Measurements from ENCODE around the gene CTLA4.

CTLA4 gene

DNA sequence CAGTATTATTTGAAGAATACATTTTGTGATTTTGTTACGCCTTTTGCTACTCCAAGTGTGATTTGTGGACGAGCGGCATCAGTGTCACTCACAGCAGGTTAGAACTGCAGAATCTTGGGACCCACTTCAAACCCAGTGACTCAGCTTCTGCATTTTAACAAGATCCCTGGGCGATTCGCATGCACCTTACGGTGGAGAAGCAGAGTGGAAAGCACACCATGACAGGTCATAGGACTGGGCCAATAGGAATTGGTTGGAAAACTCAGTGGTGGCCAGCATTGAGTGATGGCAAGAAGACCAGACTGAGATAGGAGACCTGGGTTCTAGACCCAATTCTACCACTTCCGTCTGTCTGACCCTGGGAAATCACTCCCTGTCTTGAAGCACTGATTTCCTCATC is 26.3 kb downstream of the CTLA4 start:
- no peak for DNase-seq

DNA sequence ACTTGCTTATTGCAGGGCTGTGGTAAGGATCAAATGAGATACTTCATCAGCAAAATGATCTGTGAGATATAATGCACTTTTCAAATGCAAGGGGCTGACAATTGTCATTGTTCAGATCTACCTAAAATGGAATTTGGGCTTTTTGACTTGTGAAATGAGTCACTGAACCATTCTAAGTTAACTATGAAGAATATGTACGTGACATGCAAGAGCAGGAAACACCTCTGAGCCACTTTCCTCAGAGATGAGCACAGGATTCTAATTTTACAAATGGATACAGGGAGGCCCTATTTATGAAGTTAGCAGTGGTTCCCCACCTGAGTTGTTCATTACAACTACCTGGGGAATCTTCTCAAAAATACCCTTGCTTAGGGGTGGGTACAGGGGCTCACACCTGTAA is 26.7 kb downstream of the CTLA4 start:
- DNase-seq, result no peak

DNA sequence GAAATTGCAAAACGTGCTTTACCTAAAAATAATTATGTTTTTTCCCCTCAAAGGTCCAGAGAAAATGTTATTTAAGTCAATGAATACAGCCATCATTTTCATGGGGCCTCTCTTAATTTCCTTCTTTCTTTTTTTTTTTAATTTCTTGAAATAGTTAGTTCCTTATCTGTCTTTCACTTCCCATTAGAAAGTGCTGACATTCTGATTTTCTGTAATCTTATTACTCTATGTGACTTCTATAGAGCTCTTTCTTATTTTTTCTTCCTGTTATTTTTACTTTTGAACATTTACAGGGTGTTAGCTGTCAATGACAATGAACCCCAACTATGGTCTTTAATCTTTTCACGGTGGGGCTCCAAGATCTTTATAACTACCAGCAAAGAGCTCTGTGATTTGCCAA is 30.0 kb downstream of the CTLA4 start:
- DNase-seq, result no peak

DNA sequence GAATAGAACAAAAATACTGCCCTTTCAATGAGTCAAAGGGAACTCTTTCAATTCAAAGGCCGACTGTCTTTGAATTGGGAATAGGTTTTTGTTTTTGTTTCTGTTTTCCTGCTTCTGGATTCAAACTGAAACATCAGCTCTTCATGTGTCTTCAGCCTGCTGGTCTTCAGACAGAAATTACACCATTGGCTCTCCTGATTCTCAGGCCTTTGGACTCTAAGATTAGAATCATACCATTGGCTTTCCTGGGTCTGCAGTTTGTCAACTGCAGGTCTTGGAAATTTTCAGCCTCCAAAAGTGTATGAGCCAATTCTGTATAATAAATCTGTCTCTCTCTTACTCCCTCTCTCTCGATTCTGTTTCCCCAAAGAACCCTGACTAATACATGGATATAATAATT is 31.1 kb downstream of the CTLA4 start:
- DNase-seq, result no peak

DNA sequence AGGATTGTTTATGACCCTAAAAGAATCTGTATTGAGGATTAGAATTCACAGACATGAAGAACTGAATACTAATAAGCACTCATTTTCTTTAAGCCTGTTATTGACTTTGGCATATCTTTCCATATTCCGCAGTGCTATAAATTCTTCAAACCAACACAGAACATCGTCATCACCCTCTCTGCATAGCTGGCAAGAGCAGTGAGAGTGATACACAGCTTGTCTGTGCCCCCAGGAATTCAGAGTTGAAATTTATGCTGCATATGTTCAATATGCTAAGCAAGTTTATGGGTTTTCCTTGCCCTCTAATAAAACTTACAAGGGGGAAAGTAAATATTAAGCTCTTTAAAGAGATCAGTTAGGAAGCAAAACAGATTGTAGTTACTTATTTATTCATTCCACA is 32.7 kb downstream of the CTLA4 start:
- DNase-seq, result no peak

DNA sequence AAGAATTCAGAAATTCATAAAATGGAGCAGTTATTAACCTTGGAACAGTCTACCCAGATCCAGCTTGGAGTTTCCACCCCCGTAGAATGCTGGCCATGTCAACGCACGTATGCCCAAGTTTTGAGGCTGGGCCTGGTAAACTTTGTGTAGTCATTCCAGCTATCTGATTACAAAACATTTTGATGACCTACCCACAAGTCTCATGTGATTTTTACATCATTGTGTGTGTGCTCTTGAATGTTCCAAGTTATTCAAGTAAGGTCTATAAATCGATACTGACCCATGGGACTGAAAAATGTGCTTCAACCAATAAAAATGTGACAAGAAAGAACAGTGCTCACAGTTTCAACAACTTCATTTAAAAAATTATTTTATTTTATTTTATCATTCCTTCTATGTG is 36.5 kb downstream of the CTLA4 start:
- DNase-seq, result no peak

DNA sequence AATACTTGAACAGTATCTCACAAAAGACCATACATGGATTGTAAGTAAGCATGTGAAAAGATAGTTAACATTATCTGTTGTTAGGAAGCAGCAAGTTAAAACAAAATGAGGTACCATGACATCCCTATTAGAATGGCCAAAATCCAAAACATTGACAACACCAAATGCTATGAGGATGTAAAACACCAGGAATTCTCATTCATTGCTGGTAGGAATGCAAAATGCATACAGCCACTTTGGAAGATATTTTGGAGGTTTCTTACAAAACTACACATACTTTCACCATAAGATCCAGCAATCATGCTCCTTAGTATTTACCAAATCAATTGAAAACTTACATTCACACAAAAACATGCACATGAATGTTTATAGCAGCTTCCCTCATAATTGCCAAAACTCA is 38.1 kb downstream of the CTLA4 start:
- no peak for DNase-seq

DNA sequence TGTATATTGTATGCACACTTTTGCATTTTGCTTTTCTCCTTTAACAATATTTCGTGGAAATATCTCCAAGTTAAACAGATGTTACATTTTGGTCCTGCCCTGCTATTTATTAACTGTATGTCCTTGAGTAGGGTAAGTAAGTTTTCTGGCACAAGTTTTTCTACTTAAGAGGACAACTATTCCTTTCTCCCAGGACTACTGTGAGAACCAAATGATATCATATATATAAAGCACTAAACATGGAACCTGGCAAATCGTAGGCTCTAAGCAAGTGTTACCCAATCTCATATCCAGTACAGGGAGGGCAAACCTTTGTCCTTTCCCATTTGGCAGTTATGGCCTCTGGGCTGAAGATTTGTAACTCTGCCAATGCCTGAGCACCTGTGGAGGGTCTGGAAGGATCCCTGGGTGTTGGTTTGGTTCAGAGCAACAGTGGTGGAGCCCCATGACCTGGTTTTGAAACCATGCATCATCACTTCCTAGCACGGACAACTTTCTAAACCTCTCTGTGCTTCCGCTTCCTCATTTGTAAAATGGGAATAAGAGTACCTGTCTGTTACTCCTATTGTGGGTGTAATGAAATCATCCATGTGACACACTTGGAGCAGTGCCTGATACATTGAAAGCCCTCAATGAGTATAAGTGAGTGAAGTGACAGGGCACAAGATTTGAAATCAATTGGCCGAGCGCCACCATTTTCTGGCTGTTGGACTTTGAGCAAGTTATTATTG is 40.7 kb downstream of the CTLA4 start:
- no peak for DNase-seq

DNA sequence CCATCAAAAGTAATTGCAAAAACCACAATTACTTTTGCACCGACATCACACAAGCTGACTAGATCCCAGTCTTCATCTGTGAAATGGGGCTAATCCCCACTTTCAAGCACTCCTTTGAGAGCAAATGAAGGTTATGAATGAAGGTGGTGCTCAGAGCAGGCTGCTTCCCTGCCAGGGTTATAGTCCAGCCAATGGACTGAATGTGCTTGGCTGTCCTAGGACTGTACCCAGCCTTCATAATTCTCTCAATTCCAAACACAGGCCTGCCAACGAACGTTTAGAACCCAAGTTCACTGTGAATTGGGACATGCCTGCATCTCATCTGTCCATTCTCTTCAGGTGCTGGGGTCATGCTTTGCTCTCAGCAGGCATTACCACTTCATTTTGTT is 41.2 kb downstream of the CTLA4 start:
- no peak for DNase-seq

DNA sequence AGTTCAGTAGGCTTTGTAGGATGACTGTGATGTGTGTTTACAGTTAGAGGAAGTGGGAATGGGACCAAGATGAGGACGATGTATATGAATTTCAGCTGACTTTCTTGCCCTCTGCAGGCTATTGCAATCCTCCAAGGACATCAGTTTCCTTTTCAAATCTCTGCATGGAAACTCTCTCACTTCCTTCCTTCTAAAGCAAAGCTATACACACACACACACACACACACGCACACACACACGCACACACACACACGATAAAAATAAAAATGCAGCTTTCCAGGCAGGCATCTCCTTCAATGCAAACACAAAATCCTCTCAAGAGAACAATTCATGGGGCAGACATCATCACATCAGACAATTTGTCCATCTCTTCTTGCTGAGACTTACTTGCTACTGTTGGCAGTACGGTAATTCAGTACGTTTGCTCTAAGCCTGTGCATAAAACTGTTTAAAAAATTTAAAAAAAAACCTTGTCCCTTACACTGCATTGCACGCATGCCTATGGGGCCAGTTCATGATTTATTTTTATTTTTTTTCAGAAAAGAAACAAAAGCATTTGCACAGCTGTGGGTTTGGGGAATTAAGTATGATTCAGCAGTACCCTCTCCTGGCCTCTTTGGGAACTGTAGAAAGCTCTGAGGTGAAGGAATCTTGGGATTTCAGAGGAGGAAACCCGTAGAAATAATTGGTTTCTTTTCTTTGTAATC is 41.8 kb downstream of the CTLA4 start:
- no peak for DNase-seq

DNA sequence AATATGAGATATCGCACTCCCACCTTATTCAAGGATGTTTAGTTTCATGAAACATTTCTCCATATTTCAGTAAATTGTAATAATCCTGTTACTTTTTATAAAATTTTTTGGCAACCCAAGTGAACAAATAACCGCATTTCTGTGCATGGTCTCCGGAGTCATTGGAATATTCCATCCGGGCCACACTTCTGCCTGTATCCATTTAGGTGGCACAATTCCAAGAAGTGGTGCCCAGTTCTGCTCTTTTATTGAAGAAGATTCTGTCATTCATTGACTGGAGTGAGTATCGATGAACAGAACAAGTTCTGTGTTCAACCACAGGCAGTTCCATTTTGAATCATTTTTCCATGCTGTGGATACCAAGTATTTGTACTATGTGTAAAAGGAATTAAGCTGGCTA is 42.4 kb downstream of the CTLA4 start:
- DNase-seq, result no peak

DNA sequence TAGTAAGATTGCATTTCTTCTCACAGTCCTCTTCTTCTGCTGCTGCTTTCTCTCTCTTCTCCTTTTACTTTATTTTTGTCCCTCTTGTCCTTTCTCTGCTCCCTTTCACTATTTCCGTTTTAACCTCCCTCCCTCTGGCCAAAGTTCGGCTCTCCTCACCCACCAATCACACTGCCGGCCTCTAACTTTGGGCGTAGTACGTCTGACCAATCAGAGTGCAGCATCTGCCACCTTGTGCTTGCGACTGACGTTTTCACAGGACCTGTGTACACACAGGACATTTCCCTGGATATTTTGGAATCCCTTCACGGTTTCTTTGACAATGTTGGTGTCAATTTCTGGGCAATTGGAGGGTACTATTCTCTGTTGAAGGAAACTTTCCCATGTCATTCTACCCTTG is 46.4 kb downstream of the CTLA4 start:
- no peak for DNase-seq

DNA sequence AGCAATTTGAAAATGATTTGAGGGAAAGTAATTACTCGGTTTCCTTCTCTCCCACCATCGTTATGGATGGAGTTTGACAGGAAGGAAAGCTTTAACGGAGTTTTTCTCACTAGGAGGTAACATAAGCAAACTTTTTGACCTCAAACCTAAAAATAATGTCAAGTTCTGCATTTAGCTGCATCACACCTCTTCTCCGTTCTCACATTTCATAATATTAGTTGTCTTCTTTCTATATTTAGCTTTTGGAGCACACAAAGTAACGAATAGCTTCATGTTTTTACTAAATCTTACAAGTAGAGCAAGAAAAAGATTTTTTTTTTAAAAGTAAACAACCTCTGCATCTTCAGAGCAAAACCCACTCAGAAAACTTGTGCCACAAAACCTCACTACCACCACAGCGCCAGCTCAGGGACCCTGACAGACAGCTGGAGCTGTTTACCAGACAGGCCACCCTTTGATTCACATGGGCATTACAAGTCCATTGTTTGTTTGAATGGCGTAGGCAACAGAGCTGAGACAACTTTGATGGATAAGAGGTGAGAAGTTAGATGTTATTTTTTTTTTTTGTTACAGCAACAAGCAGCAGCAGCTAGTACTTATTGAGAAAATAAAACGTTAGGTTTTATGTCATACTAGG is 47.1 kb downstream of the CTLA4 start:
- DNase-seq, result no peak

DNA sequence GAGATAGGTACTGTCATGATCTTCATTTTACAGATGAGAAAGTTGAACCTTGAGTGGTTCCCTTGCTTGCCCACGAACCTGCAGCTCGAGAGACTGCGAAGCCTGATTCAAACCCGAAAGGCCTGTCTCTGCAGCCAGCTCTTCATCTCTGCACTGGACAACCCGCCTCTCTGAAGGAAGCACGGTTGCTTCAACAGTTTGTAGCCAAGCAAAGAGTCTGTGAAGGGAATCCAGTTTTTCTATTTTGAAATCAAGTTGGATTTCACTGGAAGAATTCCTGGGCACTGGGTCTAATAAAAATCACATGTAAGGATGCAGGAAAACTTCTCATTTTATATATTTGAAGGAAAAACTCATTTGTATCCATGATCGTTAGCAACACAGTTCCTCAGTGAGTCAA is 47.7 kb downstream of the CTLA4 start:
- DNase-seq, result no peak

DNA sequence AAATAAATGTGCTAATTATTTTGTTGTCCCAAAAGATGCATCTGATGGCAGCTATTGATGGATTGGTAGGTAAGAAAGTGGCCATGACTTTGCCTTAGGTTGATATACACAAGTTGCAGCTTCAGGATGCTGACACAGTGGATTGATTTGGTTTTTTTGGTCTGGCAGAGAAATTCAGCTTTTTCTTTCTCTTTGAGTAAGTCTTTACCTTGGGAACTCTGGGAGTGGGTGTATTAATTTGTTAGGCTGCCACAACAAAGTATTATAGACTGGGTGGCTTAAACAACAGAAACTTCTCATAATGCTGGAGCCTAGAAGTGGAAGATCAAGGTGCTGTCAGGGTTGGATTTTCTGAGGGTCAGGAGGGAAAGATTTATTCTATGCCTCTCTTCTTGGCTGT is 49.2 kb downstream of the CTLA4 start:
- no peak for DNase-seq

DNA sequence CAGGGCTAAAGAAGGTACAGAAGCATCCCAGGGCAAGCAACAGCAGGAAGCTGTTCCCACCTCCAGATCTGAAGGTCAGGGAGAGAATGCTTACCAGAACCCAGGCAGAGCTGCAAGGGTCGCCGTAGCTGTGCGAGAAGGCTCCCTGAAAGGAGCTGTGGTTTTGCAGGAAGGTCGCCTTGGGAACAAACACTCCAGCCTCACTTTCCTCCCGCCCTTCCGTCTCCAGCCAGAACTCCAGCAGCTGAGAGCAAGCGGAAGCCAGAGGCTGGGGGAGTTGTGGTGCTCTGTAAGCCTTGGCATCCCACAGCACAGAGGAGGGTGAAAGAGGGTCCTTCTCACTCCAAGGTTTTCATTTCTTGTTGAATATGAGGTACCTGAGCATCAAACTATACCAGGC is 50.7 kb downstream of the CTLA4 start:
- no peak for DNase-seq

DNA sequence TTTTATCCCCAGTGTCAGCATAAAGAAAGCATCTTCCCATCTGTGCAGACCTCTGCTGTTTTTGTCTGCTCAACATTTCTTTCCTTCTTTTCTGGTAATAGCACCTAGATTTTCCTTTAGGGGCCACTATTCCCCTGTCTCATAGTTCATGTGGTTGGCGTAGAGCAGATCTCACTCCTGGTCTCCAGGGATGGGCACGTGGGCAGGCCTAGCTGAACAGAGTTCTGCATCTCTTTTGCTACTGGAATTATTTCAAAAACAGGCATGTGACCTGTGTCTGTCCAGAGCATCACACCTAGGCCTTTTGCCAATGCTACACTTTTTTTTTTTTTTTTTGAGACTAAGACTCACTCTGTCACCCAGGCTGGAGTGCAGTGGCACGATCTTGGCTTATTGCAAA is 51.3 kb downstream of the CTLA4 start:
- DNase-seq, result no peak
